ENCODE results near the gene RHEBL1.

Gene RHEBL1

GRCh38 chr12:49033611-49034285 is 36.0 kb downstream of the RHEBL1 start:
- no peak for DNase-seq

GRCh38 chr12:49032679-49033447 is 36.9 kb downstream of the RHEBL1 start:
- DNase-seq: no peak

- no peak for DNase-seq
These were observed 37.5 kb downstream of the RHEBL1 start for GRCh38 chr12:49032276-49032675.

- no peak for DNase-seq
These were observed 38.1 kb downstream of the RHEBL1 start for GRCh38 chr12:49031573-49032161.

- DNase-seq: no peak
These were observed 38.8 kb downstream of the RHEBL1 start for GRCh38 chr12:49030714-49031572.

- DNase-seq: no peak
These were observed 39.7 kb downstream of the RHEBL1 start for GRCh38 chr12:49030119-49030518.

GRCh38 chr12:49028666-49029275 is 41.0 kb downstream of the RHEBL1 start:
- DNase-seq: no peak

- no peak for DNase-seq
These were observed 41.8 kb downstream of the RHEBL1 start for GRCh38 chr12:49027846-49028555.

- DNase-seq: no peak
These were observed 42.9 kb downstream of the RHEBL1 start for GRCh38 chr12:49026678-49027480.

GRCh38 chr12:49026101-49026500 is 43.7 kb downstream of the RHEBL1 start:
- DNase-seq: no peak

GRCh38 chr12:49025463-49025862 is 44.3 kb downstream of the RHEBL1 start:
- DNase-seq: no peak

GRCh38 chr12:49024543-49024942 is 45.2 kb downstream of the RHEBL1 start:
- DNase-seq: no peak

GRCh38 chr12:49023812-49024211 is 46.0 kb downstream of the RHEBL1 start:
- no peak for DNase-seq

- DNase-seq: no peak
These were observed 47.1 kb downstream of the RHEBL1 start for GRCh38 chr12:49022558-49023178.

GRCh38 chr12:49021292-49021915 is 48.4 kb downstream of the RHEBL1 start:
- DNase-seq: no peak

- DNase-seq: no peak
These were observed 49.3 kb downstream of the RHEBL1 start for GRCh38 chr12:49020441-49020840.

- peak; percentile 34 for DNase-seq
These were observed 50.1 kb downstream of the RHEBL1 start for GRCh38 chr12:49019443-49020324.

- DNase-seq: no peak
These were observed 50.7 kb downstream of the RHEBL1 start for GRCh38 chr12:49019120-49019430.
